ENCODE results near the gene AFTPH.

GRCh38 chr2:64582774-64583340 is 58.7 kb downstream of the AFTPH start:
- TF ChIP-seq, protein P1, sequence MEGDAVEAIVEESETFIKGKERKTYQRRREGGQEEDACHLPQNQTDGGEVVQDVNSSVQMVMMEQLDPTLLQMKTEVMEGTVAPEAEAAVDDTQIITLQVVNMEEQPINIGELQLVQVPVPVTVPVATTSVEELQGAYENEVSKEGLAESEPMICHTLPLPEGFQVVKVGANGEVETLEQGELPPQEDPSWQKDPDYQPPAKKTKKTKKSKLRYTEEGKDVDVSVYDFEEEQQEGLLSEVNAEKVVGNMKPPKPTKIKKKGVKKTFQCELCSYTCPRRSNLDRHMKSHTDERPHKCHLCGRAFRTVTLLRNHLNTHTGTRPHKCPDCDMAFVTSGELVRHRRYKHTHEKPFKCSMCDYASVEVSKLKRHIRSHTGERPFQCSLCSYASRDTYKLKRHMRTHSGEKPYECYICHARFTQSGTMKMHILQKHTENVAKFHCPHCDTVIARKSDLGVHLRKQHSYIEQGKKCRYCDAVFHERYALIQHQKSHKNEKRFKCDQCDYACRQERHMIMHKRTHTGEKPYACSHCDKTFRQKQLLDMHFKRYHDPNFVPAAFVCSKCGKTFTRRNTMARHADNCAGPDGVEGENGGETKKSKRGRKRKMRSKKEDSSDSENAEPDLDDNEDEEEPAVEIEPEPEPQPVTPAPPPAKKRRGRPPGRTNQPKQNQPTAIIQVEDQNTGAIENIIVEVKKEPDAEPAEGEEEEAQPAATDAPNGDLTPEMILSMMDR (IDR thresholded peaks at IDR 0.05), result no peak
- TF ChIP-seq POLR2A (IDR thresholded peaks at IDR 0.05), result no peak

All from uterus (tissue), 2 donors.